Karpas-422 (cell line): ENCODE results near the gene OLIG1. TPM values are rescaled to one million over a fixed set of nuclear protein-coding genes. Genes with fewer than 3 reads are reported as not detected.

Source experiments
- DNase-seq: peaks from one replicate; pipeline ENCODE4 v3.0.0-alpha.2; 2015
- H2AFZ ChIP-seq: fragments of 200-600 bp; sonication (generic); 2 replicates; pipeline ENCODE4 v1.6.1; 2014; ENCODE audit warnings: antibody characterized with exemption, low read length, mixed read lengths
- H3K27ac ChIP-seq: fragments of 200-600 bp; sonication (generic); 2 replicates; pipeline ENCODE4 v1.5.1; 2014; ENCODE audit warnings: mild to moderate bottlenecking, low read length, moderate library complexity
- H3K27me3 ChIP-seq: fragments of 200-600 bp; sonication (generic); 2 replicates; pipeline ENCODE4 v1.6.1; 2014; ENCODE audit warnings: low read length, mixed read lengths
- H3K36me3 ChIP-seq: fragments of 200-600 bp; sonication (generic); 2 replicates; pipeline ENCODE4 v1.6.1; 2014; ENCODE audit warnings: low read length, mixed read lengths; ENCODE audit not compliant: insufficient read depth
- H3K4me1 ChIP-seq: fragments of 200-600 bp; sonication (generic); 2 replicates; pipeline ENCODE4 v1.6.1; 2014; ENCODE audit warnings: mild to moderate bottlenecking, low read length, mixed read lengths
- H3K4me2 ChIP-seq: fragments of 200-600 bp; sonication (generic); 2 replicates; pipeline ENCODE4 v1.6.1; 2014; ENCODE audit warnings: low read length, low read depth, mild to moderate bottlenecking; ENCODE audit not compliant: poor library complexity, severe bottlenecking
- H3K4me3 ChIP-seq: fragments of 200-600 bp; sonication (generic); 2 replicates; pipeline ENCODE4 v1.5.1; 2014; ENCODE audit warnings: mild to moderate bottlenecking, antibody characterized with exemption, low read length, mixed read lengths
- H3K79me2 ChIP-seq: fragments of 200-600 bp; sonication (generic); 2 replicates; pipeline ENCODE4 v1.6.1; 2014; ENCODE audit warnings: mild to moderate bottlenecking, low read length, mixed read lengths
- H3K9ac ChIP-seq: fragments of 200-600 bp; sonication (generic); 2 replicates; pipeline ENCODE4 v1.6.0; 2014; ENCODE audit warnings: low read length
- H3K9me2 ChIP-seq: fragments of 200-600 bp; sonication (generic), shearing (Covaris generic); replicated peaks from 2 replicates; pipeline ENCODE4 v1.6.0; 2014; ENCODE audit warnings: mild to moderate bottlenecking, low read length, moderate library complexity; ENCODE audit not compliant: insufficient read depth
- H3K9me3 ChIP-seq: fragments of 300-700, 200-600 bp; sonication (generic); 2 replicates; pipeline ENCODE4 v1.6.1; 2014; ENCODE audit warnings: low read length, mixed read lengths
- H4K20me1 ChIP-seq: fragments of 200-600 bp; sonication (generic); 2 replicates; pipeline ENCODE4 v1.6.1; 2014; ENCODE audit warnings: mild to moderate bottlenecking, antibody characterized with exemption, low read length, low read depth; ENCODE audit not compliant: insufficient read depth
- total RNA-seq: library from RNA; depleted of rRNA; stranded (reverse); fragments of >200 nt; shearing (Covaris generic); gene quantifications from 2 replicates; pipeline ENCODE4 v1.2.3, GENCODE V29; 2014; ENCODE audit warnings: low replicate concordance

OLIG1 gene
- total RNA-seq, 1 experiment from 2014 or later = not detected

GRCh38 chr21:33105088-33105487 is 35.1 kb downstream of the OLIG1 start:
- Histone ChIP-seq H3K9ac (no peak overlapping the region), H3K79me2 (no peaks in the 10 kb centered on the region), H3K9me3 (no peaks in the 10 kb centered on the region), H3K4me3 (no peak overlapping the region), H3K4me2 (no peak overlapping the region), H3K27me3 (no peaks in the 10 kb centered on the region), H3K9me2 (no peaks in the 10 kb centered on the region), H3K36me3 (no peaks in the 10 kb centered on the region), H4K20me1 (no peaks in the 10 kb centered on the region), H3K4me1 (peaks cover 17% of the 10 kb centered on the region), H3K27ac (no peak overlapping the region), H2AFZ (no peak overlapping the region)
- no peak for DNase-seq

DNA sequence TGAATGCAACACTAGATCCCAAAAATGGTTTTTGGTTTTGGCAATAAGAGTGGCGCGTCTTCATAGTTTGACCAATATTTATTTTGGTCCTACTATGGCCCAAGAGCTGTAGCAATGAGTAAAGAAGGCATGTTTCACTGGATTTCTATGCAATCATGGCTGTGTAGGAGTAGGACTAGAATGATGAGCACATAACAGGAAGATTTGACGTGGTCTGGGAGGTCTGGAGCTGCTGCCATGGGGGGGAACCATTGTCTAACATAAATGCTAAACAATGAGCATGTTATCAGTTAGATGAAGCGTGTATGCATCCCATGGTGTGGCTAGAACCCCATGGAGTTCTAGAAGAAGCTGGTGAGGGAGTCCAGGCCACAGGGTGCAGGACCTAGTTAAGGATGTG is 38.3 kb downstream of the OLIG1 start:
- Histone ChIP-seq H3K9me3 (no peaks in the 10 kb centered on the region), H3K79me2 (no peaks in the 10 kb centered on the region), H3K36me3 (no peaks in the 10 kb centered on the region), H4K20me1 (no peaks in the 10 kb centered on the region), H3K27ac (no peak overlapping the region), H3K9ac (no peak overlapping the region), H3K9me2 (no peaks in the 10 kb centered on the region), H3K4me1 (no peaks in the 10 kb centered on the region; the same call in 1 of the 2 replicates), H3K4me3 (no peak overlapping the region), H3K27me3 (no peaks in the 10 kb centered on the region), H2AFZ (no peak overlapping the region), H3K4me2 (no peak overlapping the region)
- DNase-seq = no peak

DNA sequence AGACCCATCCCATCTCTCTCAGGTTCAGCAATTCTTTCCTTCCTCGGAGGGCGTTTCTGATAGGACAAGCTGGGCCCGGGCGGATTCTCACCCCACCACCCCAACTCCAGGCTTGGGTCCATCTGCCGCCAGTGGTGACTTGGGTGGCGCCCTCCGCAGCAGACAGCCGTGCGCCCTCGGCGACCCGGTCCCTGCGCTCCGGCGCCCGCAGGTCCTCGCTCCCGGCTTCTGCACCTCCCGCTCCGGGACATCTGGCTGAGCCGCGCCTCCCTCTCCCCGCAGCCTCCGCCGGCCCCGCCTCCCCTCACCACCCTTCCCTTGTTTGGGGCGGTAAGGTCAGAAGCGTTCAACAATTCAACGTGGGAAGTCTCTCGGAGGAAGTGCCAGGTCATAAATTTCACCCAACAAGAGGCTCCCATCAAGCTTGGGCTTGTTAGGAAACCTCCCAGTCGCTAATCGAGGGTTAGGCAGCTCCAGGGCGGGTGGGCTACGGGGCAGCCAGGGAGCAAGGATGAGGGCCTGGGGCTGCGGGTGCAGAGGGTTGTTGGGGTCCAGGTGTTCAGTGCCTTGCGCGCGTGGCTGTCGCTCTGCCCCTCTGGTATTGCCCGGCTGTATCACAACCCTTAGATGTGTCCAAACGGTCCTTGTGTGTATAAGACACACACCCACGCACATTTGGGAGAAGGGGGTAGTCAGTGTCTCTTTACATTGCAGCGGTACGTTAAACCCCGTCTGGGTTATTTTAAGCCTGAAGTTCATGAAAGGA is 39.8 kb downstream of the OLIG1 start:
- Histone ChIP-seq H2AFZ (no peak overlapping the region), H3K4me2 (no peak overlapping the region), H3K79me2 (no peaks in the 10 kb centered on the region), H3K4me1 (no peaks in the 10 kb centered on the region; the same call in 1 of the 2 replicates), H3K27ac (no peak overlapping the region), H3K27me3 (no peaks in the 10 kb centered on the region), H4K20me1 (no peaks in the 10 kb centered on the region), H3K9me2 (no peaks in the 10 kb centered on the region), H3K4me3 (no peak overlapping the region), H3K36me3 (no peaks in the 10 kb centered on the region), H3K9ac (no peak overlapping the region), H3K9me3 (no peaks in the 10 kb centered on the region)
- DNase-seq = no peak

- H3K9me3 ChIP-seq = no peaks in the 10 kb centered on the region
- H3K36me3 ChIP-seq = no peaks in the 10 kb centered on the region
- H3K79me2 ChIP-seq = no peaks in the 10 kb centered on the region
- no peak for DNase-seq
- peaks cover 5% of the 10 kb centered on the region for H3K4me1 ChIP-seq
- H4K20me1 ChIP-seq = no peaks in the 10 kb centered on the region
- no peak overlapping the region for H2AFZ ChIP-seq
- H3K27me3 ChIP-seq = no peaks in the 10 kb centered on the region
- H3K27ac ChIP-seq = no peak overlapping the region
- H3K9ac ChIP-seq = no peak overlapping the region
- H3K4me3 ChIP-seq = no peak overlapping the region
- H3K4me2 ChIP-seq = no peak overlapping the region
- no peaks in the 10 kb centered on the region for H3K9me2 ChIP-seq
Observed at GRCh38 chr21:33110340-33110715, 40.4 kb downstream of the OLIG1 start.

DNA sequence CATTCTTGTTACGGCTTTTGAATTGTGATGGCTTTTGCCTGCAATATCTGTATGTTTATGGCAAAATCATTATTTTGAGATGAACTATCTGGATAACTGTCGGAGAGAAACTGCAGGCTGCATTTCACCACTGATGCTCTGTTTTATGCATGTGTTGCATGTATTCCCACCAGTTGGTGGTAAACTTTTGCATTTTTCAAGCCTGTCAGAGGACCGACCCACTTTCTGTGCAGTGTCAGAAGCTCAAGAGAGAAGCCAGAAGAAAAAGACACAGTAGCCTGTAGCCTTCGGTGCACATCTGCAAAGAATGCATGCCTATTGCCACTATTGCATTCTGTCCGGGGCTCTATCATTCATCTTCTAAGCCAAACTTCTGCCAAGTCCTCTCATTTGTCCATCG is 41.6 kb downstream of the OLIG1 start:
- no peaks in the 10 kb centered on the region for H3K9me3 ChIP-seq
- H3K27ac ChIP-seq = no peak overlapping the region
- H4K20me1 ChIP-seq = no peaks in the 10 kb centered on the region
- no peaks in the 10 kb centered on the region for H3K9me2 ChIP-seq
- no peak overlapping the region for H3K4me3 ChIP-seq
- DNase-seq = no peak
- no peaks in the 10 kb centered on the region for H3K36me3 ChIP-seq
- H3K9ac ChIP-seq = no peak overlapping the region
- H3K4me2 ChIP-seq = no peak overlapping the region
- no peaks in the 10 kb centered on the region for H3K79me2 ChIP-seq
- H3K4me1 ChIP-seq = peaks cover 11% of the 10 kb centered on the region
- H2AFZ ChIP-seq = no peak overlapping the region
- no peaks in the 10 kb centered on the region for H3K27me3 ChIP-seq

DNA sequence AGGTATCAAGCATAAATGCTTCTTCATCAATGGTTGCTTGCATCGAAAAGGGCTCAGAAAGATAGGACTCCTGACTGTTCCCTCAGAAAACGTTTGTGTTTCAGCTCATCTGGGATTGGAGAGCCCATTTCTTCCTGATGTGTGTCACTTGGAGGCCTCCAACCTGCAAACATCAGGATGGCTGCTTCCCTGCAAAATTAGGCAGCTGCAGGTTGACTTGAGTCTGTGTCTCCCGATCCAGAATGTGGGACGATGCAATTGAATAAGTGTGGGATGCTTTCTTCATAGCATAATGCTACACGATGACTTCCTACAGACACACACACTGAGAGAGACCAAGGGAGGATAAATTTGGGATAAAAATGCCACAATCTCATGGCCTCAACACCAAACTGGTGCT is 42.2 kb downstream of the OLIG1 start:
- Histone ChIP-seq H3K4me1 (peaks cover 11% of the 10 kb centered on the region), H4K20me1 (no peaks in the 10 kb centered on the region), H3K4me3 (no peak overlapping the region), H3K27ac (no peak overlapping the region), H3K9me2 (no peaks in the 10 kb centered on the region), H3K27me3 (no peaks in the 10 kb centered on the region), H2AFZ (no peak overlapping the region), H3K9ac (no peak overlapping the region), H3K36me3 (no peaks in the 10 kb centered on the region), H3K4me2 (no peak overlapping the region), H3K9me3 (no peaks in the 10 kb centered on the region), H3K79me2 (no peaks in the 10 kb centered on the region)
- DNase-seq = no peak

DNA sequence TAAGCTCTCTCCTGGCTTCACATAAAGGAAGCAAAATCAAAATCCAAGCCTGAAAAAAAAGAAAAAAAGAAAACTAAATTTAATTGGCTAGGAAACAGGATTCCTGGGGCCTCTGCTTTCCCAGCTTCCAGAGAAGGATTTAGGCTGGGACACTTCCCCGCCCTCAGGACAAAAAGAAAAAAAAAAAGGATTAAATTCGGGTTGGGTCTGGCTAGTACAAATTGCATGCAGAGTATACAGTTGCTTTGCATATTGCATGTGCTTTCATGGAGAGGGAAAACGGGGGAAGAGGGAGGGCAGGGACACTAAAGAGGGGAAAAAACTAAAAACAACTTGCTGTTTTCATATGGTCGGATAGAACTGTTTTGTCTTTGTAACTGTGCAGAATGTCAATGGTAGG is 42.7 kb downstream of the OLIG1 start:
- DNase-seq = no peak
- H3K4me3 ChIP-seq = no peak overlapping the region
- no peak overlapping the region for H3K9ac ChIP-seq
- H2AFZ ChIP-seq = no peak overlapping the region
- H3K4me2 ChIP-seq = no peak overlapping the region
- no peaks in the 10 kb centered on the region for H3K79me2 ChIP-seq
- H4K20me1 ChIP-seq = no peaks in the 10 kb centered on the region
- no peaks in the 10 kb centered on the region for H3K36me3 ChIP-seq
- H3K9me2 ChIP-seq = no peaks in the 10 kb centered on the region
- H3K4me1 ChIP-seq = peaks cover 11% of the 10 kb centered on the region
- H3K27ac ChIP-seq = no peak overlapping the region
- H3K9me3 ChIP-seq = no peaks in the 10 kb centered on the region
- no peaks in the 10 kb centered on the region for H3K27me3 ChIP-seq

GRCh38 chr21:33113131-33113530 is 43.2 kb downstream of the OLIG1 start:
- no peaks in the 10 kb centered on the region for H4K20me1 ChIP-seq
- no peak overlapping the region for H3K4me2 ChIP-seq
- peaks cover 11% of the 10 kb centered on the region for H3K4me1 ChIP-seq
- H3K27ac ChIP-seq = no peak overlapping the region
- DNase-seq = no peak
- H3K79me2 ChIP-seq = no peaks in the 10 kb centered on the region
- H3K27me3 ChIP-seq = no peaks in the 10 kb centered on the region
- no peaks in the 10 kb centered on the region for H3K9me3 ChIP-seq
- no peaks in the 10 kb centered on the region for H3K9me2 ChIP-seq
- no peak overlapping the region for H3K4me3 ChIP-seq
- no peak overlapping the region for H3K9ac ChIP-seq
- H3K36me3 ChIP-seq = no peaks in the 10 kb centered on the region
- no peak overlapping the region for H2AFZ ChIP-seq
